D721Med (cell line): ENCODE results near the gene DDX50.

Experiments
- DNase-seq: peaks from one replicate; pipeline ENCODE4 v3.0.0; 2011; ENCODE audit warnings: low spot score; ENCODE audit not compliant: insufficient read length
- FAIRE-seq: peaks from 2 replicates; lab custom pipeline; 2011; peaks lifted over from hg19 to GRCh38; lab: Jason Lieb, UNC
- CTCF ChIP-seq: IDR thresholded peaks from 2 replicates; pipeline ENCODE4 v1.5.1; 2012; ENCODE audit warnings: mild to moderate bottlenecking, control low read depth; ENCODE audit not compliant: insufficient read depth; ENCODE audit errors: missing control alignments

Gene DDX50

GRCh38 chr10:68950598-68950997 lies 49.5 kb downstream of the DDX50 start:
- DNase-seq (no peak), FAIRE-seq (no peak)
- TF ChIP-seq CTCF: no peak

GRCh38 chr10:68954904-68955303 lies 53.8 kb downstream of the DDX50 start:
- no peak for TF ChIP-seq CTCF
- no peak for DNase-seq
- FAIRE-seq: no peak

GRCh38 chr10:68955355-68955831 lies 54.3 kb downstream of the DDX50 start:
- FAIRE-seq (no peak), DNase-seq (no peak)
- no peak for TF ChIP-seq CTCF

- no peak for FAIRE-seq
- peak; percentile 93 for DNase-seq
- TF ChIP-seq CTCF: peak; percentile 59
Measured at GRCh38 chr10:68955832-68956532, 54.9 kb downstream of the DDX50 start, which contains the start of gene DDX21. TSS of gene DDX21 (plus strand) at chr10:68956170. CDS start at chr10:68956226, 56 bp downstream.

- no peak for DNase-seq
- no peak for TF ChIP-seq CTCF
- FAIRE-seq: no peak
Measured at GRCh38 chr10:68957284-68957615, 56.1 kb downstream of the DDX50 start.

- FAIRE-seq: no peak
- no peak for TF ChIP-seq CTCF
- no peak for DNase-seq
Measured at GRCh38 chr10:68957654-68958053, 56.5 kb downstream of the DDX50 start.

GRCh38 chr10:68959695-68960527 lies 58.8 kb downstream of the DDX50 start:
- TF ChIP-seq CTCF: no peak
- FAIRE-seq (no peak), DNase-seq (no peak)
